HG02884 (cell line): ENCODE measurements around the gene TMEM154.

Source experiments
- ATAC-seq: cut with Tn5 transposase; IDR thresholded peaks from one replicate; pipeline ENCODE4 v1.9.1; 2021; ENCODE audit warnings: mild to moderate bottlenecking, moderate library complexity; ENCODE audit not compliant: unreplicated experiment

Gene TMEM154

GRCh38 chr4:152634110-152634760 is 45.6 kb downstream of the TMEM154 start:
- ATAC-seq = no peak

DNA sequence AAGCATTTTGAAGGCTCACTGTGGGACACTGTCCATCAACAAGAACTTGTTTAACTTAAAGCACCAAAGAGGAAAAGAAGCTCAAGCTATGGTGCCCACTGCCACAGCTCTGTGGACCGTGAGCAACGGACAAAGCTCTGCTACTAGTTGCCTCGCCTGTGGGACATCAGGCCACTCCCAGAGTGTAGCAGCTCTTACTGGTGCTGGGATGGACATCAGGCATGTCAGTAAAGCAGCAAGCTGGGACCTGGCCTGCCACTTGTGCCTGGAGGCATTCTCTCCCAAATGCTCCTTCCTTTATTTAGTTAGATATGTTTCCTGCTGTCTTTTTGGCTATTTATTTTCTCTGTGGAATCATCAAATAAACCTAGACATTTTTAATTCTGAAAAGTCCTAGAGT is 46.7 kb downstream of the TMEM154 start:
- no peak for ATAC-seq

GRCh38 chr4:152630324-152630723 is 49.5 kb downstream of the TMEM154 start:
- no peak for ATAC-seq

GRCh38 chr4:152629908-152630307 is 49.9 kb downstream of the TMEM154 start:
- no peak for ATAC-seq

DNA sequence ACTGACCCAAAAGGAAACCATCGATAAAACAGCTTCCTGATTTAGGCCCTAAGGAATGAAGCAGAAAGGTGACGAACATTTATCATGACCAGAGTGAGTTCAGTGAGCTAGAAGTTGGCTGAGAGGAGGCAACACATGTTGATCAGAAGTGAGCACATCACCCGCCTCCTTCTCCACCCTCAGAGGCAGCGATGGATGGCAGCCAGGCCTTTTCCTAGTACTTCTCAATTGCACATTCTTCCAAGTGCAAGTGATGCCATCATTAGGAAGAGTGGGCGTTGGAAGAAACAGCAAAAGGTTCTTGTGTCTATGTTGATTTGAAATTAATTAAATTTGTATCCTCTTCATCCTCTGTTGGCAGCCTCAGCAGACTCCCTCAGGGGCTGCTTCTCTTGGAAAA is 51.7 kb downstream of the TMEM154 start:
- no peak for ATAC-seq

DNA sequence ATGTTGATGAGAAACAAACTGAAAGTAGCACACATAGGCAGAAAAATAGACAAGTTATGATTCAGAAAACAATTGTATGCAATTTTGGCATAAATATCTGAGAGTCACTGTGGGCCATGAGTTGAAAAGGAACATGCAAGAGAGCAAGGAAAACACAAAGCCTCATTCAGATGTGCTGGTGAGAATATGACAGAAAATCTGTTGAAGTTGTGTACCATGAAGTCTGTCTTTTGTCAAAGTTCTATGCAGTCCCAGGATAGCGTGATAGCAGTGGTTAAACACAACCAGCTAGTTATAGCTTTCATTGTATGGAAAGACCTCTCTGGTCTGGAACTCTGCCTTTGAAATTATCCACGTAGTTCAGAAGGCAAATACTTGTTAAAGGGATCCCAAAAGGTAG is 53.0 kb downstream of the TMEM154 start:
- no peak for ATAC-seq

DNA sequence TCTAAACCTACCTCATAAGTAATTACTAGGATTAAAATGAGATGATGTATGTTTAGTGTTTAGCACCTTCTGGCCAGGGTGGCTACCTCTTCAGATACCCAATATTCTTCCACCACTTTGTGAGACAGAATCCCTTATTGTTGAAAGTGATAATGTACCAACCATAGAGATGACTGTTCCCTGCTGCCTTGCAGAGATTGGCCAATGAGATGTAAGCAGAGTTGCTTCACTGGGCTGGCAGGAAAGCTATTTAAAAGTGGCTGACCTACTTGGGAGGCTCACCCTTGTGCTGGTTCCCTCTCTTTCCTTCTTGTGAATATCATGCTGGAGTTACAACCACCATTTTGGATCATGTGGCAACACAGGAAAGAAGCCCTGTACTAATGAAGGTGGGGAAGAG is 58.9 kb downstream of the TMEM154 start:
- ATAC-seq = no peak

GRCh38 chr4:152620218-152620617 is 59.6 kb downstream of the TMEM154 start:
- ATAC-seq = no peak

- ATAC-seq = no peak
Measured at GRCh38 chr4:152619556-152619955, 60.2 kb downstream of the TMEM154 start.

DNA sequence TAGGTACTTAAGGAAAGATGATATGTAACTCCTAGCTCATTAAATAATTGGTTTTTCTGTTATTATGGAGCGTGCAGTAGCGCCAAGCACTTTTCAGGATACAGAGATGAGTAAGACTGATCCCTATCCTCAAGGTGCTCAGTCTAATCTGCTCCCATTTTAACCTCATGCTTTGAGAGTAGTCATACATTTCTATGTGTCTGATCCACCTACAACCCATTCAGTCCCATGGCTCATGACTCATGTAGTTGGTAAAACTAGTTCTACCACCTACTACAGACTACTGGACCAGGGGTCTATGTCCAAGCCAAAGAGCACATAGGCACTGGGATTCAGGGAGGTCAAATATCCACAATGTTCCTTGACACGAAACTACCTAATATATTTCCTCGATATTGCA is 60.8 kb downstream of the TMEM154 start:
- no peak for ATAC-seq

DNA sequence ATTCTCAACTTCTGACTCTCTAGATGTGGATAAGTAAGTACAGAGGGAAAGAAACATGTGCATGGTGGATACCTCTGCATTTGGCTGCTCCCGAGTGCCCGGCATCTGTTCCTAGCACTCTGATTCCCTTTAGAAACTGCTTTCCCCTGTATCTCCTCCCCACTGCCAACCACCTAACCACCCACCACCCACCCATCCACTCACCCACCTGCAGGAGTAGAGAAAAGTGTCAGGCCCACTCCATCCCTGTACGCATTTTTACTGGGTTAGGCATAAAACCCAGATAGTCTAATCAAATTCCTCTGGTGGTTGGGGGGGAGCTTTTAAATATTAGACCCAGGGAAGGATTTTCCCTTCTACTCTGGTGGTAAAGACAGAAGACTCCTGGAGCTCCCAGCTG is 63.0 kb downstream of the TMEM154 start:
- ATAC-seq = no peak

GRCh38 chr4:152613841-152614721 is 65.7 kb downstream of the TMEM154 start:
- ATAC-seq = no peak

DNA sequence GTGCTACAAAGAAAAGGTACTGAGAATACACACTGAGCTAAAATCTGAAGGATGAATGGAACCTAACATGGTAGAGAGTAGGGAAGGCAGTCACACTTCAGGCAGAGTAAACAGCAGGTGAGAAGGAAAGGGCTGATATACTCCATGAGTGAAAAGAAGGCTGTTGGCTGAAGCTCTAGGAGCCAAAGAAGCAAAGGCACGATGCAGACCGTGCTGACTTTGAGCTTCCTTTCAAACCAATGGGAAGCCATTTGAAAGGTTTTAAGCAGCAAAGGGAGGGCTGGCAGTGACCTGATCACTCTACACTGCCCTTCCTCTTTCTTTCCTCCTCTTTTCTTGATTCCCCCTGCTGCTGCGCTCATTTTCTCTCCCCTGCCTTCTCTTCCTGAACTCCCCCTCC is 66.4 kb downstream of the TMEM154 start:
- no peak for ATAC-seq

- ATAC-seq = no peak
Measured at GRCh38 chr4:152610131-152610530, 69.7 kb downstream of the TMEM154 start.

GRCh38 chr4:152609481-152609880 is 70.3 kb downstream of the TMEM154 start:
- no peak for ATAC-seq

DNA sequence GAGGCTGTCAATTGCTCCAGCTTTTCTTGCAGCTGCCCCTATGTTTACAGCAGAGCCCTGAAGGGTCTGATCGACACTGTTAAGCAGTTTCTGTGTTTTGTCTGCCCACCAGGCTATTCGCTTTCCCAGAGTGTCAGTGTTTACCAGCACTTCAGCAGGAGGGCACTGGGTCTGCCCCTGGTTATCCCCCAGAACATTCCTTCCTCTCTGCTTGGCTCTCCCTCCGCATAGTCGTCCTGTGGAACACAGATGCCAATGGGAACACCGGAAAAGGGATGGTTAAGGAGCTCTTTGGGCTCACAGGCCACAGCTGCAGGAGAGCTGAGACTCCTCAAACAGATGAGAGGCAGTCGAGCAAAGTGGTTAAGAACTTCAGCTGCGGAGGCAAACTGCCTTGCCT is 72.6 kb downstream of the TMEM154 start:
- ATAC-seq = no peak

GRCh38 chr4:152606753-152607152 is 73.0 kb downstream of the TMEM154 start:
- ATAC-seq = no peak

DNA sequence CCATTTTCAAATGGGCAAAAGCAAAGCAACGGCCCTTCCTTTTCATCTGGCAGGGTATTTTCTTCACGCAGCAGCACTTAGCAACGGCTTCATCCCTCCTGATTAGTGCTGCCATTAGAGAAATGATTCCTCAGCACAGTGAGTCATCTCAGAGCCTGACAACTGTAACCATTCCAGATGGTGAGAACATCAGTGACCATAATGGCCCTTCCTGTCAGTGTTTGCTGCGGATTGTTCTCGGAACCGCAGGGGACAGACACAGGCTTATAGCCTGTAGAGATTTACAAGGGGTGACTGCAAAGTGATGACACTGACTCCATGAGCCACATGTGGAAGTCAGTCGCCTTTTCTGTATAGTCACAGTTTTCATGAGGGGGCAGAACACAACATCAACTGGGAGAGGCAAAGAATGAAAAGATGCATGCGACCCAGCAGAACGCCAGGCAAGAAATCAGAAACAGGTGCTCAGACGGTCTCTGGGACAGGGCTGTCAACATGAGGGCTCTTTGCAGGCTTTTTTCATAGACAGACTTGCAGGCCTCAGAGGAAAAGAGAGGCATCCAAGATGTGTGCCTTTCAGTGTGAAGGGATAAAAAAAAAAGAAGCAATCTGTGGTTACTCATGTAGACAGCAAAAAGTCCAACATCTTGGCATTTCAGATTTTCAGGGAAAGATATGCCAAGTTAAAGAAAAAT is 74.0 kb downstream of the TMEM154 start:
- ATAC-seq = no peak

DNA sequence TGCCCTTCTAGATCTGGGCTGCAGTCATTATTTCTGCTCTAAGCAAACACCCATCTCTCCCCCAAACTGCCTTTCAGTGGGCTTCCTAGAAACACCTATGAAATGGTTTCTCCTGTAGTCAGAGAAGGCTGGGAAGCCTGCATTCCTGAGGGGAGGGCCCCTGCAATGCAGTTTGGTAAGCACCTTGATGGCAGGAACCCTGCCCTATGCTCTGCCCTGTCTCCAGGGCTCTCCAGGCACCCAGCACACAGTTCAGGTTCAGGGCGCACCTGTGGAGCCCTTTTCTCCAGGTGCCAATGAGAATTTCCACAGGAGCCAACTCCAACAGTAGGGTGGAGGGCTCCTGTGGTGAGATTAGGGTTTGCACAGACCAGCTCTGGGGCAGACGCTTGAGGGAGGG is 74.8 kb downstream of the TMEM154 start:
- no peak for ATAC-seq

DNA sequence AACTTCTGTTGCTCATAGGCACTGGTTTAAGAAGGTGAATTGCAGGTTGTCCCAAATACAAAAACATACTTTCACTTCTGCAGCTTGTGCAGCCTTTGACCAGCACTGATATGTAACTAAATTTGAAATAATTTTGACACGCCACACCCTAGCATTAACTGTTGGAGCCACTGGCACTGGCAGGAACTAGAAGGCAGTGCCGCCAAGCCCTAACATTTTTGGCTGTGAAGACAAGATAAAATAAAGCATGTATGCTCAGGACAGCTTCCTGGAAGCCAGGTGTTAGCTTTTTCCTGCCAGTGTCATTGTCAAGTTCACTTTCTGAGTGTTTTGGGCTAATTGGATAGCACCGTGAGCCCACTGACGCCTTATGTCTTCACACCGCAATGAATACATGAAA is 78.6 kb downstream of the TMEM154 start:
- no peak for ATAC-seq

- ATAC-seq = no peak
Measured at GRCh38 chr4:152599636-152600035, 80.2 kb downstream of the TMEM154 start.

DNA sequence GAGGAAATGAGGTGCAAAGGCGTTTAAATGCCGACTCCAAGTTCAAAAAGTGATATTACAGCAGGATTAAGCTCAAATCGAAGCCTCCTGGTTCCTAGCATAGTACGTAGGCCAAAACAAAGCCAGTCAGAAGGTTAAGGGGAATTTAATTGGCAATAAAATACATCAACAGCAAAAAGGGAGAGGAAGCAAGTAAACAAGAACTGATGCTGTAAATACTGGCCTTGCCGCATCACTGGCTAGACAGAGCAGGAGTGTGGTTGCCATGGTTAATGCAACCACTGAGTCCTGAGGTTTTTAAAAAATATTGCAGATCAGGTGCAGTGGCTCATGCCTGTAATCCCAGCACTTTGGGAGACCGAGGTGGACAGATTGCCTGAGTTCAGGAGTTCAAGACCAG is 80.7 kb downstream of the TMEM154 start:
- ATAC-seq = no peak
